ENCODE results near the gene ARHGAP1. TPM values are rescaled to one million over a fixed set of nuclear protein-coding genes. Genes with fewer than 3 reads are reported as not detected.

The ARHGAP1 gene
- total and polyA plus RNA-seq, 2 of the 13 experiments (the other 11 are each of a cell fraction or from before 2014, with no cell fraction given), result 18.6 to 30.3 TPM

GRCh38 chr11:46719048-46719542 is 18.7 kb upstream of the ARHGAP1 start, which contains the start of gene F2 (continued):
- peak; percentile 46; the same call in 1 of the 2 replicates for TF ChIP-seq HMGXB3 (CRISPR knock-in tag; IDR thresholded peaks at IDR 0.05; ENCODE audit: borderline replicate concordance)
- TF ChIP-seq NCOR1 (IDR thresholded peaks at IDR 0.05; ENCODE audit: borderline replicate concordance, low read length), result peak; percentile 38; the same call in 1 of the 2 replicates
- peak; percentile 75; the same call in 1 of the 2 replicates for TF ChIP-seq TMF1 (CRISPR knock-in tag; IDR thresholded peaks at IDR 0.05; ENCODE audit: low read depth)
- TF ChIP-seq IRF2 (CRISPR knock-in tag; IDR thresholded peaks at IDR 0.05), result peak; percentile 83
- no peak for TF ChIP-seq ZFP36 (IDR thresholded peaks at IDR 0.05; ENCODE audit: borderline replicate concordance, low read depth, low read length, partially characterized antibody)
- peak; percentile 71; the same call in 1 of the 2 replicates for TF ChIP-seq SATB2 (CRISPR knock-in tag; IDR thresholded peaks at IDR 0.05)
- TF ChIP-seq ZNF180 (CRISPR knock-in tag; IDR thresholded peaks at IDR 0.05; ENCODE audit: borderline replicate concordance, low read depth), result no peak
- no peak for TF ChIP-seq ZNF646 (CRISPR knock-in tag; IDR thresholded peaks at IDR 0.05)
- TF ChIP-seq ZNF639 (CRISPR knock-in tag; conservative IDR thresholded peaks at IDR 0.05), result no peak; the same call in 1 of the 2 replicates
- TF ChIP-seq CC2D1A (CRISPR knock-in tag; IDR thresholded peaks at IDR 0.05), result no peak
- TF ChIP-seq SRSF1 (optimal IDR thresholded peaks at IDR 0.05; ENCODE audit: low read depth, low read length), result peak; percentile 52
- no peak for TF ChIP-seq ZNF138 (CRISPR knock-in tag; IDR thresholded peaks at IDR 0.05; ENCODE audit: low read depth)
- TF ChIP-seq ZBTB38 (CRISPR knock-in tag; IDR thresholded peaks at IDR 0.05), result peak; percentile 40
- no peak for TF ChIP-seq MTA3 (CRISPR knock-in tag; IDR thresholded peaks at IDR 0.05)
- TF ChIP-seq TEF (CRISPR knock-in tag; IDR thresholded peaks at IDR 0.05), result no peak
- TF ChIP-seq BCL6 (CRISPR knock-in tag; IDR thresholded peaks at IDR 0.05), result peak; percentile 85
- TF ChIP-seq SYNCRIP (IDR thresholded peaks at IDR 0.05; ENCODE audit: insufficient read depth, low read depth, low read length), result no peak
- peak; percentile 86 for TF ChIP-seq SP5 (CRISPR knock-in tag; IDR thresholded peaks at IDR 0.05; ENCODE audit: borderline replicate concordance, low read depth)

Measured in HepG2 (cell line).